Measurements from ENCODE around the gene CDKAL1.

CDKAL1 gene

DNA sequence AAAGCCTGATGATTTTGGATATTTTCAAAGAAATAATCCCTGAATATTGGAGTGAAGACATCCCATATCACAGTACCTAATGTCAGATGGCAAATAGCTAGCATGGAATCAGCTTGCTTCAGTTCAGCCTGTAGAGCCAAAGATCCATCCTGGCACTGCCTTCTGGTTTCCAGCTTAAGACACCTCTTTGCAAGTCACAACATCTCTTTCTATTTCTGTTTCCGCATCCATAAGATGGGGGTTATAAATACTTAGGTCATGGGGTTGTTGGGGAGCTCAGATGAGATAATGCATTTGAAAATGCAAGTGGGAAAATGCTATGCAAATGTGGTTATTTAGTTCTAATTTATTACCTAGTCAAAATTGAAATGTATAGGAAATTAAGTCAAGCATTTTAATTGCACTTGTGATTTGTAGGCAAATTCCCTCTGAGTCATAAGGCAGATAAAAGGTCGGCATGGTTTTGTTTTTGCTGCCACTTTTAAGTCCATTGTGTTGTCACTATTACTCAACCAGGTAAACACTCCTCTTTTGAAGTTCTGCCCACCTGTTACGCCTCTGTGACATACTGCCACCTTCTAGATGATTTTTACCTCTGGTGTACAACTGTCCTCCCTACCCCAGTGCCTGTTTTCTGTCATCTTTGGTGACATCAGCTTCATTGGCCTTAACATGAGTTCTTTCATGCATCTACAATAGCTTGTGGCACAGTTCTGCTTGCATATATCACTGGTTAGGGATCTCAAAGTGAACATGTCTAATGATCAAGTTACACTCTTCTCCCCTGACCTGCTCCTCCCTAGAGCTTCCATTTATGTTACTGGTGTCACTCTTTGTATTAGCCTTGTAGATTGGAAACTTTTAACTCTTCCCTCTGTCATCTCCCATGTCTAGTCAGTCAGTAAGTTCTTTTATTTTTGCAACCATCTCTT is 96.6 kb downstream of the CDKAL1 start:
- TF ChIP-seq, protein P1, sequence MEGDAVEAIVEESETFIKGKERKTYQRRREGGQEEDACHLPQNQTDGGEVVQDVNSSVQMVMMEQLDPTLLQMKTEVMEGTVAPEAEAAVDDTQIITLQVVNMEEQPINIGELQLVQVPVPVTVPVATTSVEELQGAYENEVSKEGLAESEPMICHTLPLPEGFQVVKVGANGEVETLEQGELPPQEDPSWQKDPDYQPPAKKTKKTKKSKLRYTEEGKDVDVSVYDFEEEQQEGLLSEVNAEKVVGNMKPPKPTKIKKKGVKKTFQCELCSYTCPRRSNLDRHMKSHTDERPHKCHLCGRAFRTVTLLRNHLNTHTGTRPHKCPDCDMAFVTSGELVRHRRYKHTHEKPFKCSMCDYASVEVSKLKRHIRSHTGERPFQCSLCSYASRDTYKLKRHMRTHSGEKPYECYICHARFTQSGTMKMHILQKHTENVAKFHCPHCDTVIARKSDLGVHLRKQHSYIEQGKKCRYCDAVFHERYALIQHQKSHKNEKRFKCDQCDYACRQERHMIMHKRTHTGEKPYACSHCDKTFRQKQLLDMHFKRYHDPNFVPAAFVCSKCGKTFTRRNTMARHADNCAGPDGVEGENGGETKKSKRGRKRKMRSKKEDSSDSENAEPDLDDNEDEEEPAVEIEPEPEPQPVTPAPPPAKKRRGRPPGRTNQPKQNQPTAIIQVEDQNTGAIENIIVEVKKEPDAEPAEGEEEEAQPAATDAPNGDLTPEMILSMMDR (IDR thresholded peaks at IDR 0.05; ENCODE audit: borderline replicate concordance, control extremely low read depth, extremely low read depth, insufficient read depth, missing control alignments): no peak
- DNase-seq (ENCODE audit: low spot score): no peak
- in situ Hi-C loops (cut with MboI; ENCODE audit: low sequenced_read_pairs, unreplicated experiment): no loop called here

DNA sequence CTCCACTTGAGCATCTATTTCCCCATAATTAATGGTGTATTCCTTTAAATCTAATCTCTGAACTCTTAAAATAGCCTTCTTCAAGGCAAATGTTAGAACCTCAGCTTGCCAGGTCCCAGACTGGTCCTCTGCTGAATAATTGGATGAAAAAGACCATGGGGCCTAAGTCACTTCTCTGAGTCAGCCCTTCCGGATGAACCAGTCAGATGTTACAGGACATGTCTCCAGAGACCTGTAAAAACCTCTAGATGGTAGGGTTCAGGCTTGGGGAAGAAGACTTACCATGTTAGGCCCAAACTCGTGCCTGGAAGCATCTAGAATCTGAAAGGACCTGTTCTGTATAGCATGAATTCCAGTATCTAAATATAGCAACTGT is 97.3 kb downstream of the CDKAL1 start:
- TF ChIP-seq, protein P1 (IDR thresholded peaks at IDR 0.05; ENCODE audit: borderline replicate concordance, control extremely low read depth, extremely low read depth, insufficient read depth, missing control alignments): no peak
- DNase-seq (ENCODE audit: low spot score): no peak
- in situ Hi-C loops (cut with MboI; ENCODE audit: low sequenced_read_pairs, unreplicated experiment): no loop called here

DNA sequence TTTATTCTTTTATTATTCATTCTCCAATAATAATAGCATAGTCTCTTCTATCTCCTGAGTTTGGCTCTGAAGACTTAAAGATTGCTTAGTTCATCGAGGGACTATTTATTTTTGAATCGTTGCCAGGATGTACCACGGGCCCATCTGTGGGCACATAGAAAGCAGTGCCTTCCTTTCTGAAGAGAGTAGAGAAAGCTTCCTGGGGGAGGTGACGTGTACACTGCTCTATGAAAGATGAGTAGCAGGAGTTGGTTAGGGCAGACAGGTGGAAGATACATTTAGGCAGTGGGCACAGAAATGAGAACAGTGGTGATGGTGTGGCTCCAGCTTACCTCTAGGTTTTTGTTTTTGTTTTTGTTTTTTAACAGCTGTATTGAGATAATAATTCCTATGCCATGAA is 98.4 kb downstream of the CDKAL1 start:
- DNase-seq (ENCODE audit: low spot score): no peak
- TF ChIP-seq, protein P1 (IDR thresholded peaks at IDR 0.05; ENCODE audit: borderline replicate concordance, control extremely low read depth, extremely low read depth, insufficient read depth, missing control alignments): no peak
- in situ Hi-C loops (cut with MboI; ENCODE audit: low sequenced_read_pairs, unreplicated experiment): no loop called here

DNA sequence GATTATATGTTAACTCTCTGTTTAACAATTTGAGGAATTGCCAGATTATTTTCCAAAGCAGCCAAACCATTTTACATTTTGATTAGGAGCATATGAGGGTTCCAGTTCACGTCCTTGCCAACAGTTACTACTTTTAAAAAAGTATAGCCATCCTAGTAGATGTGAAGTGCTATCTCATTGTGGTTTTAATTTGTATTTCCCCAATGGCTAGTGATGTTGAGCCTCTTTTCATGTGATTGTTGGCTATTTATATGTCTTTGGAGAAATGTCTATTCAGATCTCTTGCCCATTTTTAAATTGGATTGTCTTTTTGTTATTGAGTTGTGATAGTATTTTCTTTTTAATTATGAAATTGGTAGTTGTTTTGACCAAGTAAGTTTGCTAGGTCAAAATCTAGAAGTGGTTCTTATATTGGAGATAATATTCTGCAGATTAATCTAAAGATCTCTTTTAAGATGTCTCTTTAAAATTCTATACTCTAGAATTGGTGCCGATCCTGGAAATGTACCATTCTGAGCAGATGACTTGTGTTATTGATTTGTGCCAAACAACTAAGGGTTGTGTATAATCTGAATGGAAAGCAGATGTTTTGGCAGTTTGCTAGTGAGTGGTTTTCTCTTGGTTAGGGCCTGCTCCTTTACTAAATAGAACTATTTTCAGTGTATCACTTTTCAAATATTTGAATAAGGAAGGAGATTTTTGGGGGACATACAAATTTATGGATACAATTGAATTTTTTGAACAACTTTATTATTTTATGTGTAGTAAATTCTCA is 99.5 kb downstream of the CDKAL1 start:
- TF ChIP-seq, protein P1 (IDR thresholded peaks at IDR 0.05; ENCODE audit: borderline replicate concordance, control extremely low read depth, extremely low read depth, insufficient read depth, missing control alignments): no peak
- no peak for DNase-seq (ENCODE audit: low spot score)
- in situ Hi-C loops (cut with MboI; ENCODE audit: low sequenced_read_pairs, unreplicated experiment): no loop called here

DNA sequence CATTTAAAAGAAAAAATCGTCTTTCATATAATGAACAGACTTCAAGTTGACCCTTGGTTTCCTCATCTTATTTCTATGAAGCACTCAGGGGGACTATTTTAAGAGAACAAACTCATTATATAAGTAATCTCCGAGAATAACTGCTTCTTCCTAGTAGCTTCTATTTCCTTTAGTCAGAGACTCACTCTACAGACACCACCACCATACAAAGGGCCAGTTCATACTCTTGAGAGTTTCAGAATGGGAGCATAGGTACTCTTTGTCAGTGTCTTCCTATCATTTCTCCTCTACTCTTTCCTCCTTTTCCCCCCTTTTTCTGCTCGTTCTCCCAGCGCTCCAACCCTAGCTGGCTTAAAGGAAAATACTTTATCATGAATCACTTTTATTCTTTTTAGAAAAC is 104.9 kb downstream of the CDKAL1 start:
- no peak for DNase-seq (ENCODE audit: low spot score)
- TF ChIP-seq, protein P1 (IDR thresholded peaks at IDR 0.05; ENCODE audit: borderline replicate concordance, control extremely low read depth, extremely low read depth, insufficient read depth, missing control alignments): no peak
- in situ Hi-C loops (cut with MboI; ENCODE audit: low sequenced_read_pairs, unreplicated experiment): no loop called here

DNA sequence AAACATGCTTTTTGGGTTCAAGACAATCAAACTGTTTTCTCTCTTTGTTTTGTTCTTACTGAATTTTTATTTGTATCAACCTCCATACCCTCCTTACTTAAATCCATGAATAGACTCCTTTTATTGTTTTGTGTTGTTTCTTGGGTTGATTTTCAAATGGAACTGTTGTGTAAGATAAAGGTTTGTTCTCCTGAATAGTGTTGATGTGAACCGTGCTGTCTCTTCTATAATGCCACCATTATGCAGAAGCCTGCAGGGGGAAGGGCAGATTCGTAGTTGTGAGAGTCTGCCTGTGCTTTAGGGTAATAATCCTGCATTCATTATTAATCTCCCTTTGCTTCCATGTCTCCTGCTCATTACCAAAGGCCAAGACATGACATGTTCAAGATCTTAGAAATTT is 105.9 kb downstream of the CDKAL1 start:
- TF ChIP-seq, protein P1 (IDR thresholded peaks at IDR 0.05; ENCODE audit: borderline replicate concordance, control extremely low read depth, extremely low read depth, insufficient read depth, missing control alignments): no peak
- in situ Hi-C loops (cut with MboI; ENCODE audit: low sequenced_read_pairs, unreplicated experiment): no loop called here
- no peak for DNase-seq (ENCODE audit: low spot score)
